Measurements from ENCODE around the gene THSD4. TPM values are rescaled to one million over a fixed set of nuclear protein-coding genes. Genes with fewer than 3 reads are reported as not detected.
A peak's percentile ranks its signal among the peaks of the same experiment; 100 is the strongest.

Gene THSD4
- total and polyA plus RNA-seq, 9 of the 15 experiments (the other 6 are each of a cell fraction or from before 2014, with no cell fraction given), result 0.04 TPM; not detected in 5

GRCh38 chr15:71752604-71753289 is 637.5 kb downstream of the THSD4 start:
- POLR2A ChIA-PET, result interaction anchor here (0.7 kb wide), 1 partner anchor 86 kb away, joined by 3 read pairs; no protein-coding TSS in a partner anchor
- FAIRE-seq, result peak; percentile 59
- Histone ChIP-seq H3K9me1 (ENCODE audit: control insufficient read depth, insufficient read depth, low read length) (no peaks in the 10 kb centered on the region), H3K27me3 (ENCODE audit: control insufficient read depth in 2 of 2, insufficient read depth in 2 of 2, low read length in 2 of 2) (peaks cover 2 to 27% of the 10 kb centered on the region in 2 experiments; a peak in 3 of 5 replicates), H3K4me1 (replicated peaks in 1 of 2; ENCODE audit: control insufficient read depth in 2 of 2, insufficient read depth in 2 of 2, low read length in 2 of 2) (no peaks in the 10 kb centered on the region), H3K4me2 (ENCODE audit: insufficient read depth, low read length) (no peak overlapping the region), H3K9me3 (replicated peaks; ENCODE audit: control insufficient read depth, insufficient read depth, low read depth, low read length) (no peaks in the 10 kb centered on the region), H3K36me3 (ENCODE audit: control insufficient read depth, insufficient read depth, low read length) (no peaks in the 10 kb centered on the region), H3K27ac (ENCODE audit: extremely low read depth, low read depth, low read length) (no peak overlapping the region), H2AFZ (ENCODE audit: low read depth, low read length) (no peak overlapping the region), H3K4me3 (no peak overlapping the region), H3K9ac (ENCODE audit: insufficient read depth in 1 of 2, low read depth in 2 of 2, low read length in 2 of 2) (no peak overlapping the region), H3K79me2 (ENCODE audit: control insufficient read depth, insufficient read depth, low read length) (no peaks in the 10 kb centered on the region), H4K20me1 (replicated peaks; ENCODE audit: control insufficient read depth, insufficient read depth, low read length) (no peaks in the 10 kb centered on the region)
- TF ChIP-seq SMC3 (conservative IDR thresholded peaks at IDR 0.05; ENCODE audit: insufficient read depth, low read depth, low read length) (no peak), ZNF384 (IDR thresholded peaks at IDR 0.05; ENCODE audit: low read depth, low read length) (no peak), CGGBP1 (CRISPR knock-in tag; IDR thresholded peaks at IDR 0.05) (no peak), RERE (CRISPR knock-in tag; IDR thresholded peaks at IDR 0.05; ENCODE audit: borderline replicate concordance) (no peak), MEF2A (IDR thresholded peaks at IDR 0.05; ENCODE audit: control insufficient read depth, low read depth, low read length) (no peak), CREM (IDR thresholded peaks at IDR 0.05; ENCODE audit: low read depth) (no peak), KAT7 (CRISPR knock-in tag; IDR thresholded peaks at IDR 0.05; ENCODE audit: borderline replicate concordance) (no peak), RAD21 (CRISPR knock-in tag; conservative IDR thresholded peaks at IDR 0.05 in 1 of 2, IDR thresholded peaks at IDR 0.05 in 1 of 2) (peak in 1 of 2 experiments; percentile 17; a peak in 1 of 4 replicates), E2F5 (CRISPR knock-in tag; IDR thresholded peaks at IDR 0.05) (no peak), CTCF (IDR thresholded peaks at IDR 0.05 in 2 of 3, conservative IDR thresholded peaks at IDR 0.05 in 1 of 3; ENCODE audit: insufficient read depth in 2 of 3, low read depth in 1 of 3, low read length in 3 of 3) (peak; percentile 19 to 44 (median 41); a peak in 3 of 6 replicates)
- no TSS peak for BruUV-seq (replicated peaks)
- DNase-seq (ENCODE audit: extremely low read depth in 1 of 4, low spot score in 3 of 4), result peak in 1 of 4 experiments; percentile 14
- peak; percentile 64; the same call in 2 of the 3 replicates for ATAC-seq
- intact Hi-C loops (cut with micrococcal nuclease) (no loop called here), in situ Hi-C loops (cut with MboI) (no loop called here)
- CTCF ChIA-PET (ENCODE audit: low intra/inter-chr PET ratio), result no interaction called here
- under 1% methylated on average over 11 of the region's 11 CpGs for WGBS (ENCODE audit: insufficient coverage, low coverage, missing lambda C conversion rate)
